H7 (cell line): ENCODE data around the gene FAM78A. TPM values are rescaled to one million over a fixed set of nuclear protein-coding genes. Genes with fewer than 3 reads are reported as not detected.
A peak's percentile ranks its signal among the peaks of the same experiment; 100 is the strongest.
"Not testable (repeated sequence)": the region's sequence is repeated elsewhere in the genome, so short reads cannot be mapped to it uniquely, and the experiment has no call there.

Source experiments
- DNase-seq: peaks from one replicate; pipeline ENCODE4 v3.0.0; 2012
- H3K27me3 ChIP-seq: 2 replicates; pipeline ENCODE4 v1.6.0; 2011; ENCODE audit warnings: mild to moderate bottlenecking, low read length; ENCODE audit not compliant: control insufficient read depth, insufficient read depth
- H3K36me3 ChIP-seq: replicated peaks from 2 replicates; pipeline ENCODE4 v1.5.1; 2011; ENCODE audit warnings: low read length; ENCODE audit not compliant: control insufficient read depth, insufficient read depth
- H3K4me3 ChIP-seq: 2 replicates; pipeline ENCODE4 v1.5.1; 2011; ENCODE audit warnings: low read depth, mild to moderate bottlenecking, control low read depth, low read length, moderate library complexity; ENCODE audit not compliant: insufficient read depth
- total RNA-seq: library from RNA; depleted of rRNA; stranded (reverse); fragments of >200 nt; shearing (Covaris generic); gene quantifications from 2 replicates; pipeline ENCODE4 v1.2.3, GENCODE V29; 2014

The FAM78A gene
- total RNA-seq, 1 experiment from 2014 or later = 1.6 TPM

GRCh38 chr9:131270171-131271015 lies 5.9 kb downstream of the FAM78A start:
- peak; percentile 74 for DNase-seq
- no peaks in the 10 kb centered on the region for H3K36me3 ChIP-seq
- H3K27me3 ChIP-seq = peaks cover 2% of the 10 kb centered on the region; the same call in 1 of the 2 replicates
- no peak overlapping the region for H3K4me3 ChIP-seq

GRCh38 chr9:131266266-131267229 lies 9.8 kb downstream of the FAM78A start:
- Histone ChIP-seq H3K4me3 (no peak overlapping the region), H3K36me3 (no peaks in the 10 kb centered on the region), H3K27me3 (no peaks in the 10 kb centered on the region)
- DNase-seq = peak; percentile 37

- Histone ChIP-seq H3K4me3 (no peak overlapping the region), H3K27me3 (no peaks in the 10 kb centered on the region), H3K36me3 (no peaks in the 10 kb centered on the region)
- DNase-seq = peak; percentile 79
These were observed 12.1 kb downstream of the FAM78A start for GRCh38 chr9:131264231-131264630.

GRCh38 chr9:131263701-131264100 lies 12.6 kb downstream of the FAM78A start:
- Histone ChIP-seq H3K27me3 (no peaks in the 10 kb centered on the region), H3K36me3 (no peaks in the 10 kb centered on the region), H3K4me3 (no peak overlapping the region)
- DNase-seq = peak; percentile 49

GRCh38 chr9:131263033-131263343 lies 13.3 kb downstream of the FAM78A start:
- H3K27me3 ChIP-seq, H3K4me3 ChIP-seq, H3K36me3 ChIP-seq, DNase-seq: not testable (repeated sequence)

GRCh38 chr9:131262327-131263032 lies 13.8 kb downstream of the FAM78A start:
- no peaks in the 10 kb centered on the region for H3K36me3 ChIP-seq

GRCh38 chr9:131260751-131261452 lies 15.4 kb downstream of the FAM78A start:
- Histone ChIP-seq H3K4me3 (no peak overlapping the region), H3K27me3 (no peaks in the 10 kb centered on the region), H3K36me3 (no peaks in the 10 kb centered on the region)
- peak; percentile 62 for DNase-seq

More at GRCh38 chr9:131262327-131263032, 13.8 kb downstream of the FAM78A start:
- DNase-seq = no peak
- Histone ChIP-seq H3K4me3 (no peak overlapping the region), H3K27me3 (no peaks in the 10 kb centered on the region)

- Histone ChIP-seq H3K4me3 (no peak overlapping the region), H3K36me3 (no peaks in the 10 kb centered on the region), H3K27me3 (no peaks in the 10 kb centered on the region)
- peak; percentile 67 for DNase-seq
These were observed 16.3 kb downstream of the FAM78A start for GRCh38 chr9:131259916-131260597.

- no peak overlapping the region for H3K4me3 ChIP-seq
- no peak for DNase-seq
These were observed 16.8 kb downstream of the FAM78A start for GRCh38 chr9:131259432-131259898.

GRCh38 chr9:131258698-131259431 lies 17.4 kb downstream of the FAM78A start:
- H3K4me3 ChIP-seq = no peak overlapping the region
- H3K27me3 ChIP-seq = no peaks in the 10 kb centered on the region
- peak; percentile 54 for DNase-seq
- H3K36me3 ChIP-seq = no peaks in the 10 kb centered on the region

More at GRCh38 chr9:131259432-131259898, 16.8 kb downstream of the FAM78A start:
- Histone ChIP-seq H3K27me3 (no peaks in the 10 kb centered on the region), H3K36me3 (no peaks in the 10 kb centered on the region)

GRCh38 chr9:131258186-131258585 lies 18.1 kb downstream of the FAM78A start:
- no peaks in the 10 kb centered on the region for H3K27me3 ChIP-seq
- H3K4me3 ChIP-seq = no peak overlapping the region
- DNase-seq = peak; percentile 41
- H3K36me3 ChIP-seq = no peaks in the 10 kb centered on the region

- no peak overlapping the region for H3K4me3 ChIP-seq
- H3K27me3 ChIP-seq = no peaks in the 10 kb centered on the region
- H3K36me3 ChIP-seq = no peaks in the 10 kb centered on the region
- peak; percentile 63 for DNase-seq
These were observed 18.9 kb downstream of the FAM78A start for GRCh38 chr9:131257266-131258025.
